ENCODE data around the gene HS1BP3. TPM values are rescaled to one million over a fixed set of nuclear protein-coding genes. Genes with fewer than 3 reads are reported as not detected.

HS1BP3 gene
- total and polyA plus RNA-seq, 9 of the 15 experiments (the other 6 are each of a cell fraction or from before 2014, with no cell fraction given): 0.41 to 8.3 (median 5.9) TPM

DNA sequence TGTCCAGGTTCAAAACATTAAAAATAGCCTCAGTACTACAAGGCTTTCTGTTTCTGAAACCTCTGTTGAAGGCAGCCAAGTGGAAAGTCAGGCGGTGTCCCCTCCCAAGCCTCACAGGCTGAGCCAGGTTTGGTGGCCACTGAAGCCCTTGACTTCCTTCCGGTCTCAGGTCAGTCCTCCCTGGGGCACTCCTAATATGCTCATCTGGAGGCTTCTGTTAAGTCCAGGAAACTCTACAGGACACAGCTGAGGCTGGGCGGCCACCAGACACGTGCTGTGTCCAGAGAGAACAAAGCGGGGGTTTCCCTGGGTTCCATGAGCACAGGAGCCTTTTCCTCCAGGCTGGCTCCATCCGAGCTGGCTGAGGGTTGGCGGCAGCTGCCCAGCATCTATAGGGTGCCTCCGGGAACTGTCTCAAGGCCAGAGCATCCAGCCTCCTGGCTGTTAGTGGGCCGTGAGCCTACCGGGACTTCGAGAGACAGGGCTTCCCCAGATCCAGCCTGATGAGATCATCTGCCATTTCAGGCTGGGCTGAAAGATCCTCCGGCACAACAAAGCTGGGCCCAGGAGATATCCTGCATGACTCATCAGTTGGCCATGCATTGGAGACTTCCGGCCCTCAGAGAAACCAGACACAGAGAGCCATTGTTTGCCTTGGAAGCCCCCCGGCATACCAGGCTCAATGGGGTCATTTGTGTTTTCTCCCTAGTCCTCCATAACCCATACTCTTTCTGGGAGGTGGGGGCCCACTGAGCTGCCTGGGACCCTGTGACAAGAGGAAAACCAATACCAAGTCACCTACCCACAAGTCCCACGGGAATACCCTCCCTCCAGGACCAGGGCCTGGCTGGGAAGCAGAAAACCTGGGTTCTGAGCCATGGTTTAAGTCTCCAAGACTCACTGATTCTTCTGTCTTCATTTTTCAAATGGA, 71.7 kb downstream of the HS1BP3 start (continued):
- TF ChIP-seq, protein P1, sequence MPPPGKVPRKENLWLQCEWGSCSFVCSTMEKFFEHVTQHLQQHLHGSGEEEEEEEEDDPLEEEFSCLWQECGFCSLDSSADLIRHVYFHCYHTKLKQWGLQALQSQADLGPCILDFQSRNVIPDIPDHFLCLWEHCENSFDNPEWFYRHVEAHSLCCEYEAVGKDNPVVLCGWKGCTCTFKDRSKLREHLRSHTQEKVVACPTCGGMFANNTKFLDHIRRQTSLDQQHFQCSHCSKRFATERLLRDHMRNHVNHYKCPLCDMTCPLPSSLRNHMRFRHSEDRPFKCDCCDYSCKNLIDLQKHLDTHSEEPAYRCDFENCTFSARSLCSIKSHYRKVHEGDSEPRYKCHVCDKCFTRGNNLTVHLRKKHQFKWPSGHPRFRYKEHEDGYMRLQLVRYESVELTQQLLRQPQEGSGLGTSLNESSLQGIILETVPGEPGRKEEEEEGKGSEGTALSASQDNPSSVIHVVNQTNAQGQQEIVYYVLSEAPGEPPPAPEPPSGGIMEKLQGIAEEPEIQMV (tag; conservative IDR thresholded peaks at IDR 0.05; ENCODE audit: low read depth): peak; percentile 68
- TF ChIP-seq OTX1 (CRISPR knock-in tag; IDR thresholded peaks at IDR 0.05): no peak
- TF ChIP-seq BDP1 (IDR thresholded peaks at IDR 0.05; ENCODE audit: insufficient read depth, insufficient read length): no peak
- TF ChIP-seq, protein P2, sequence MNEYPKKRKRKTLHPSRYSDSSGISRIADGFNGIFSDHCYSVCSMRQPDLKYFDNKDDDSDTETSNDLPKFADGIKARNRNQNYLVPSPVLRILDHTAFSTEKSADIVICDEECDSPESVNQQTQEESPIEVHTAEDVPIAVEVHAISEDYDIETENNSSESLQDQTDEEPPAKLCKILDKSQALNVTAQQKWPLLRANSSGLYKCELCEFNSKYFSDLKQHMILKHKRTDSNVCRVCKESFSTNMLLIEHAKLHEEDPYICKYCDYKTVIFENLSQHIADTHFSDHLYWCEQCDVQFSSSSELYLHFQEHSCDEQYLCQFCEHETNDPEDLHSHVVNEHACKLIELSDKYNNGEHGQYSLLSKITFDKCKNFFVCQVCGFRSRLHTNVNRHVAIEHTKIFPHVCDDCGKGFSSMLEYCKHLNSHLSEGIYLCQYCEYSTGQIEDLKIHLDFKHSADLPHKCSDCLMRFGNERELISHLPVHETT (CRISPR knock-in tag; conservative IDR thresholded peaks at IDR 0.05 in 1 of 2, IDR thresholded peaks at IDR 0.05 in 1 of 2): peak in 1 of 2 experiments; percentile 89; a peak in 2 of 4 replicates
- 0 out of 2 replicates have a peak, but pooled peaks have one; percentile 67 for TF ChIP-seq CAMTA2 (CRISPR knock-in tag; conservative IDR thresholded peaks at IDR 0.05)
- TF ChIP-seq, protein P3, sequence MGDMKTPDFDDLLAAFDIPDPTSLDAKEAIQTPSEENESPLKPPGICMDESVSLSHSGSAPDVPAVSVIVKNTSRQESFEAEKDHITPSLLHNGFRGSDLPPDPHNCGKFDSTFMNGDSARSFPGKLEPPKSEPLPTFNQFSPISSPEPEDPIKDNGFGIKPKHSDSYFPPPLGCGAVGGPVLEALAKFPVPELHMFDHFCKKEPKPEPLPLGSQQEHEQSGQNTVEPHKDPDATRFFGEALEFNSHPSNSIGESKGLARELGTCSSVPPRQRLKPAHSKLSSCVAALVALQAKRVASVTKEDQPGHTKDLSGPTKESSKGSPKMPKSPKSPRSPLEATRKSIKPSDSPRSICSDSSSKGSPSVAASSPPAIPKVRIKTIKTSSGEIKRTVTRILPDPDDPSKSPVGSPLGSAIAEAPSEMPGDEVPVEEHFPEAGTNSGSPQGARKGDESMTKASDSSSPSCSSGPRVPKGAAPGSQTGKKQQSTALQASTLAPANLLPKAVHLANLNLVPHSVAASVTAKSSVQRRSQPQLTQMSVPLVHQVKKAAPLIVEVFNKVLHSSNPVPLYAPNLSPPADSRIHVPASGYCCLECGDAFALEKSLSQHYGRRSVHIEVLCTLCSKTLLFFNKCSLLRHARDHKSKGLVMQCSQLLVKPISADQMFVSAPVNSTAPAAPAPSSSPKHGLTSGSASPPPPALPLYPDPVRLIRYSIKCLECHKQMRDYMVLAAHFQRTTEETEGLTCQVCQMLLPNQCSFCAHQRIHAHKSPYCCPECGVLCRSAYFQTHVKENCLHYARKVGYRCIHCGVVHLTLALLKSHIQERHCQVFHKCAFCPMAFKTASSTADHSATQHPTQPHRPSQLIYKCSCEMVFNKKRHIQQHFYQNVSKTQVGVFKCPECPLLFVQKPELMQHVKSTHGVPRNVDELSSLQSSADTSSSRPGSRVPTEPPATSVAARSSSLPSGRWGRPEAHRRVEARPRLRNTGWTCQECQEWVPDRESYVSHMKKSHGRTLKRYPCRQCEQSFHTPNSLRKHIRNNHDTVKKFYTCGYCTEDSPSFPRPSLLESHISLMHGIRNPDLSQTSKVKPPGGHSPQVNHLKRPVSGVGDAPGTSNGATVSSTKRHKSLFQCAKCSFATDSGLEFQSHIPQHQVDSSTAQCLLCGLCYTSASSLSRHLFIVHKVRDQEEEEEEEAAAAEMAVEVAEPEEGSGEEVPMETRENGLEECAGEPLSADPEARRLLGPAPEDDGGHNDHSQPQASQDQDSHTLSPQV (IDR thresholded peaks at IDR 0.05): peak; percentile 99
- TF ChIP-seq ARNT (IDR thresholded peaks at IDR 0.05): peak in 1 of 2 experiments; percentile 35; a peak in 1 of 4 replicates
- TF ChIP-seq ARID3A (IDR thresholded peaks at IDR 0.05; ENCODE audit: borderline replicate concordance, low read depth, low read length): peak; percentile 61; the same call in 1 of the 2 replicates
- TF ChIP-seq SNRNP70 (optimal IDR thresholded peaks at IDR 0.05; ENCODE audit: low read depth, low read length): no peak
- peak; percentile 64; the same call in 1 of the 2 replicates for TF ChIP-seq ZNF197 (CRISPR knock-in tag; IDR thresholded peaks at IDR 0.05; ENCODE audit: low read depth)
- TF ChIP-seq JUND (IDR thresholded peaks at IDR 0.05; ENCODE audit: borderline replicate concordance, low read depth, low read length): peak; percentile 100
- peak; percentile 99 for TF ChIP-seq JUND (tag; IDR thresholded peaks at IDR 0.05; ENCODE audit: borderline replicate concordance, low read depth, low read length)
- no peak for TF ChIP-seq ZNF217 (CRISPR knock-in tag; IDR thresholded peaks at IDR 0.05)
- TF ChIP-seq MED1 (CRISPR knock-in tag; IDR thresholded peaks at IDR 0.05; ENCODE audit: borderline replicate concordance): no peak
- peak; percentile 84; the same call in 1 of the 2 replicates for TF ChIP-seq NFRKB (IDR thresholded peaks at IDR 0.05; ENCODE audit: low read depth)
- TF ChIP-seq ZNF780A (CRISPR knock-in tag; IDR thresholded peaks at IDR 0.05): no peak
- TF ChIP-seq CTBP1 (IDR thresholded peaks at IDR 0.05; ENCODE audit: borderline replicate concordance): peak; percentile 62; the same call in 1 of the 2 replicates
- TF ChIP-seq GABPB1 (CRISPR knock-in tag; IDR thresholded peaks at IDR 0.05): peak; percentile 76
